T-helper 2 cell treated with Interferon-gamma antibody and Interleukin-4, amounts not matched to agents 5 μg/mL and 100 μg/mL, for 36 hours (primary cell): Measurements from ENCODE around the gene DCHS2.

Source experiments
- DNase-seq: peaks from one replicate; pipeline ENCODE4 v3.0.0; 2021; ENCODE audit warnings: low spot score
- H3K27ac Mint-ChIP-seq: one replicate; pipeline ENCODE4 v1.8.0; 2021; ENCODE audit warnings: mild to moderate bottlenecking, mixed read lengths
- H3K27me3 Mint-ChIP-seq: one replicate; pipeline ENCODE4 v1.8.0; 2021; ENCODE audit warnings: low read depth, mixed read lengths
- H3K36me3 Mint-ChIP-seq: one replicate; pipeline ENCODE4 v1.8.0; 2021; ENCODE audit warnings: low read depth, mixed read lengths
- H3K4me1 Mint-ChIP-seq: one replicate; pipeline ENCODE4 v1.8.0; 2021; ENCODE audit warnings: low read depth, mixed read lengths
- H3K4me3 Mint-ChIP-seq: one replicate; pipeline ENCODE4 v1.8.0; 2022; ENCODE audit warnings: mild to moderate bottlenecking, moderate library complexity, mixed read lengths
- H3K9me3 Mint-ChIP-seq: one replicate; pipeline ENCODE4 v1.8.0; 2021; ENCODE audit warnings: mixed read lengths

The DCHS2 gene

DNA sequence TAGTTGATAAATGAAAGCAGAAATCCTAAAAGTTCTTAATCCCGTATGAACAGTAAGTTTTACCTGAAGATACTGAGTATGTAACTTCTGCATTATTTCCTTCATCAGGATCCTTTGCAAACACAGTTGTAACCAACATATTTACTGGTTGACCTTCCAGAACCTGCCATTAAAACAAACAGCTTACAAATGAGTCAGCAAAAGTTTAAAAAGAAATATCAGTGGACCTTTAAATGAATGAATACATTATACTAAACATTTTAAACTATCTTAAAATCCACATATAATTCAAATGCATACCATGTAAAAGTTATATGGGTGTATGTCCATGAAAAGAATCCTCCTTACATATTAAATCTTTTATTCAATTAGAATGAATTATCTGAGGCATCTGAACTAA lies 163.6 kb downstream of the DCHS2 start:
- Mint-ChIP-seq H3K4me1 (peaks cover 7% of the 10 kb centered on the region), H3K27me3 (peaks cover 26% of the 10 kb centered on the region), H3K9me3 (no peaks in the 10 kb centered on the region), H3K4me3 (no peak overlapping the region), H3K36me3 (no peaks in the 10 kb centered on the region), H3K27ac (no peak overlapping the region)
- no peak for DNase-seq

DNA sequence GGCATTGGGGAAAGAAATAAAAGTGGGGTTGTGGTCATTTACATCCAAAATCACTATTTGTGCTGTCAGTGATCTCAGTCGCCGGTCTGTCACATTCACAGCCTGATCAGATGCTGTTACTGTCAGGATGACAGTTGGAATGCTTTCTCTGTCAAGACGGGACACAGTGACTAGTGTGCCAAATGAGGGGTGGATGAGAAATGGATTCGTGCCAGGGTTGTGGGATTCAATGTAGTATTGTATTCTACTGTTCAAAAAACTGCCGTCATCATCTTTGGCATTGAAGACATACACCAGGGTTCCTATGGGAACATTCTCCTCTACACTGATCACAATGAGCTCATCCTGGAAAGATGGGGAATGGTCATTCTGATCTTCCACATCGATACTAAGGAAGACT lies 171.1 kb downstream of the DCHS2 start:
- H3K9me3 Mint-ChIP-seq = peaks cover 5% of the 10 kb centered on the region
- no peak overlapping the region for H3K27ac Mint-ChIP-seq
- no peak for DNase-seq
- no peaks in the 10 kb centered on the region for H3K36me3 Mint-ChIP-seq
- H3K4me1 Mint-ChIP-seq = no peaks in the 10 kb centered on the region
- no peaks in the 10 kb centered on the region for H3K27me3 Mint-ChIP-seq
- H3K4me3 Mint-ChIP-seq = no peak overlapping the region

DNA sequence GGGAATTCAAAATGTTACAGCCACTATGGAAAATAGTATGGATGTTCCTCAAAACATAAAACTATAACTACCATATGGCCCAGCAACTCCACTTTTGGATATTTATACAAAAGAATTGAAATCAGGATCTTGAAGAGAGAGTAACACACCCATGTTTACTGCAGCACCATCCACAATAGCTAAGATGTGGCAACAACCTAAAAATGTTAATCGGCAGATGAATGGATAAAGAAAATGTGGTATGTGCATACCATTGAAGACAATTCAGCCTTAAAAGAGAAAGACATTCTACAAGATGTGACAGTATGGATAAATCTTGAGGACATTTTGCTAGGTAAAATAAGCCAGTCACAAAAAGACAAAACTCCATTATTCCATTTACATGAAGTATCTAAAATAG lies 171.9 kb downstream of the DCHS2 start:
- DNase-seq = no peak
- H3K27me3 Mint-ChIP-seq = no peaks in the 10 kb centered on the region
- peaks cover 5% of the 10 kb centered on the region for H3K9me3 Mint-ChIP-seq
- H3K27ac Mint-ChIP-seq = no peak overlapping the region
- H3K36me3 Mint-ChIP-seq = no peaks in the 10 kb centered on the region
- no peak overlapping the region for H3K4me3 Mint-ChIP-seq
- no peaks in the 10 kb centered on the region for H3K4me1 Mint-ChIP-seq

DNA sequence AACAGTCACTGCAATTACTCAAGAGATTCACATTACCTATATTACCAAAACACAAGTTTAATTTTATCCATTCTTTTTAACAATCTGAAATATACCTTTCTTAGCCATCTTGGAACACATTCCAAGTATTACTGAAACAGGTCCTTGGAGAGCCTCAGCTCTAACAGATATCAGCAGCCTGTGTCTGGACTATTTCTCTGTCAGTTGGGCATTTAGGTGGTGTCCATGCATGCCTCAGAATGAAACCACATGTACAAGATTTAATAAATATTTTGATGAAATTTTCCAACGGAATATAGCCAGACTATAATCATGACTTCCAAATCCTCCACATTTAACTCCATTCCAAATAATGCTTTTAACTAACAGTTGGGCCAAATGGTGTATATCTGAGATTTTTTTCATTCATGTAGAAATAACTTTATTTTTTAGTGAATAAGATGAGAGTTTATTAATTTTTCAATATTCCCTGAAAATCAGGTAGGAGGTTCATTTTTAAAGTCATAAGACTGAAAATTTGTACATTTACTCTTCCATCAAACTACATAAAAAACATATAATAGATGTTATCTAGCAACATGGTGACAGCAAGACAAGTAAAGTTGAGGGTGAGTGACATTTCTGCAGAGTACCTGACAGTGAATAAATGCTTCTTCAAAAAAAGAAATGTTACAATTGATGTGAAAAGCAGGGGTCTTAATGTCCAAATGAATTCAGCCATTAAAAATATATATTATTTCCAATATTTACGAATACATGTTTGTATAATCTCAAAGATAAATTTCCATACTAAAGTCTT lies 174.2 kb downstream of the DCHS2 start:
- Mint-ChIP-seq H3K36me3 (no peaks in the 10 kb centered on the region), H3K27me3 (no peaks in the 10 kb centered on the region), H3K9me3 (peaks cover 5% of the 10 kb centered on the region), H3K4me3 (no peak overlapping the region), H3K27ac (no peak overlapping the region), H3K4me1 (no peaks in the 10 kb centered on the region)
- DNase-seq = no peak

DNA sequence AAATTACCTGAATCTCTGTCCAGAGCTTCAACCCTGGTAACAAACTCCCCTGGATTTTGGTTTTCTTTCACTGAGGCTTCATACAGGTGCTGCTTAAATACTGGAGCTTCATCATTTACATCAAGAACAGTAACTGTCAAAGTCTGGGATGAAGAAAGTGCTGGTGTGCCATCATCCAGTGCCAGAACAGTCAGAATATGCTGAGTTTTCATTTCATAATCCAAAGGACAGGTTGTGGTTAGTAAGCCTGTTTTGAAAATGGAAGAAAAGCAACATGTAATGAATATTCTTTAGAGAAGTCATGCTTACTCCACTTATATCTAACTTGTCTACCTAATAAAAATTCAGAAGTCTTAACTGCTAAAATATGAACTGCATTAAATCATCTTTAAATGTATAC lies 175.9 kb downstream of the DCHS2 start:
- no peaks in the 10 kb centered on the region for H3K4me1 Mint-ChIP-seq
- H3K36me3 Mint-ChIP-seq = no peaks in the 10 kb centered on the region
- H3K27me3 Mint-ChIP-seq = no peaks in the 10 kb centered on the region
- DNase-seq = no peak
- H3K4me3 Mint-ChIP-seq = no peak overlapping the region
- H3K9me3 Mint-ChIP-seq = peaks cover 5% of the 10 kb centered on the region
- H3K27ac Mint-ChIP-seq = no peak overlapping the region

DNA sequence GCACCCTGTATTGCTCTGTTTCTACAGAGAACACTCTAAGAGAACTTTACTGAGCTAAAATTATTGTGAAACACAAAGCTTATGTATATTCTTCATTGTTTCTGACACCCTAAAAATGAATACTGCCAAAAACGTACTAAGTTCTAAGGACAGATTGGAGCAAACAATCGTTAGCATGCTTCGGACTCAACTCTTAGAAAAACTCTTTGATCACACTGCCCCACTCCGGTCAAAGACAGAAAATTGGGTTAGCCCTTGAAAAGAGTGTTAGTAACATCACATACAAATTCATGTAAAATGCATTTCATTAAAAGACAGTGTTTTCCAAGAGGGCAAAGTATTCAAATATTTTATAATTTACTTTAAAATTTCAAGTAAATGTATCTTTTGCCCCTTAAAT lies 177.4 kb downstream of the DCHS2 start:
- Mint-ChIP-seq H3K36me3 (no peaks in the 10 kb centered on the region), H3K4me1 (no peaks in the 10 kb centered on the region), H3K27ac (no peak overlapping the region), H3K4me3 (no peak overlapping the region), H3K9me3 (peaks cover 5% of the 10 kb centered on the region), H3K27me3 (no peaks in the 10 kb centered on the region)
- DNase-seq = no peak

DNA sequence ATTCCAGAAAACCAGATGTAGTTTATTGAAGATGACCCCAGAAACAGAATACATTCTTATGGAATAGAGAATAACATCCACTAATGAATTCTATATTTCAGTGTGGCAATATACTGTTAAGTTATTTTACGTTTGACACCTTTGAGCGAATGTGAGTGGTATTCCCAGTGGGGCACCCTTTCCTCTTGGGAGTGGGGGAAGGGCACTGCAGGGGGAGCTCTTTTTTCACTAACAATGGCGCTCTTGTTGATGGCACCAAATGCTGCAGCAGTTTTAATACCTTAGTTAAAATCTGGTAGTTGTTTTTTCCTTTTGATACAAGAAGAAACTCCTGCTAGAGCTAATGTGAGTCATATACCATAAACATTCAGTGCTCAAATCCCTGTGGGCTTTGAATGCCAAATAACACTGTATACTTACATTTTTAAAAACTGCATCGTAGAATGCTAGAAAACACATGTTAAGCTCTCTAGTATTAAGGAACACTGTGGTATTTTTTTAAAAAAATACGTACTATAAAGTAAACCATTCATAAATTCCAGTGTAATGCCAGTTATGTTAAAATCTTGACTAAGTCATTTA lies 178.5 kb downstream of the DCHS2 start:
- no peak for DNase-seq
- H3K27ac Mint-ChIP-seq = no peak overlapping the region

DNA sequence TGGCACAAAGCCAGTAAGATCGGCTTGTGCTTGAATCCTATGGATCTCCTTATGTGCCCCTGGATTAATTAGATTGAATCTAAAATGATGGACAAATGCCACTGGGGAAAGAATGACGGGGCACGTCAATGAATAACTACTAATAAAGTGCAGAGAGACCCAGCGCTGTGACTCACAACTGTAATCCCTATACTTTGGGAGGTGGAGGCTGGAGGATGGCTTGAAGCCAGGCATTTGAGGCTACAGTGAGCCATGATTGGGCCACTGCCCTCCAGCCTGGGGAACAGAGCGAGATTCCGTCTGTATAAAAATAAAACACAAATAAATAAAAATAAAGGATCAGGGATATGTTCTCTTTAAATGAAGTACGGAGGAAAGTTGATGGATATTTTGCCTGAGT lies 179.4 kb downstream of the DCHS2 start:
- Mint-ChIP-seq H3K9me3 (no peaks in the 10 kb centered on the region), H3K4me1 (no peaks in the 10 kb centered on the region), H3K27me3 (no peaks in the 10 kb centered on the region), H3K27ac (no peak overlapping the region), H3K4me3 (no peak overlapping the region), H3K36me3 (no peaks in the 10 kb centered on the region)
- DNase-seq = no peak

More for the DNA sequence above, 178.5 kb downstream of the DCHS2 start:
- Mint-ChIP-seq H3K9me3 (no peaks in the 10 kb centered on the region), H3K4me1 (no peaks in the 10 kb centered on the region), H3K36me3 (no peaks in the 10 kb centered on the region), H3K4me3 (no peak overlapping the region), H3K27me3 (no peaks in the 10 kb centered on the region)

DNA sequence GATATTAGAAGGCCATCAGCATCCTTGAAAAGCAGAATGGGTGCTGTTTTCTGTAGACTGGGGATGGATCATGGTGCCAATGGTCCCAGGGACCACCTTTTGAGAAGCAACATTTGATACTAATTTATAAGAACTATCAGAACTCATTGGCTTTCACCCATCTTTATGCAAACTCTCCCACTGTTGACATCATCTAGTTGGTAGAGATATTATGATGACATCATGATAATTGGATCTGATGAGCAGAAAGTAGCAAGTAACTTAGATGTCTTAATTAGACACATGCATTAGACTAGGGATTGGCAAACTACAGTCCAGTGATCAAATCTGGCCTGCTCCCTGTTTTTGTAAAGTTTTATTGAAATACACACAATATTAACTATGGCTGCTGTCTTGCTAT lies 181.0 kb downstream of the DCHS2 start:
- H3K27me3 Mint-ChIP-seq = no peaks in the 10 kb centered on the region
- H3K27ac Mint-ChIP-seq = no peak overlapping the region
- no peak overlapping the region for H3K4me3 Mint-ChIP-seq
- H3K4me1 Mint-ChIP-seq = no peaks in the 10 kb centered on the region
- no peaks in the 10 kb centered on the region for H3K9me3 Mint-ChIP-seq
- DNase-seq = no peak
- H3K36me3 Mint-ChIP-seq = no peaks in the 10 kb centered on the region

DNA sequence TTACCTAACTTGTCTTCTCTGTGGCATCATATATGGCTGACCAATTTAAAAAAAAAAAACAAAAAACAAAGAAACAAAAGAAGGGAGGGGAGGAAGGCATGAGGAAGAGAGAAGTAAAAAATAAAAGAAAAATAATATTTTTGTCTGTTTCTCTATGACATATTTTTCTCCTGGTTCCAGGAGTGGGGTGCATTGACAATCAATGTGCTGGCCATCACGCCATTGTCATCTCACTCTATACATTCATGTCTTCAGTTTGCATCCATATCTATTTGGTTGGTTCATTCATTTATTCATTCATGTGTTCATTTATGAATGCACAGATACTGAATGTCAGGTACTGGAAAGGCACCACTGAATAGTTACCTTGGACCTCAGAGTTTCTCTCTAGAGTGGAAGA lies 183.4 kb downstream of the DCHS2 start:
- Mint-ChIP-seq H3K4me3 (no peak overlapping the region), H3K36me3 (no peaks in the 10 kb centered on the region), H3K4me1 (no peaks in the 10 kb centered on the region), H3K27me3 (no peaks in the 10 kb centered on the region), H3K9me3 (no peaks in the 10 kb centered on the region), H3K27ac (no peak overlapping the region)
- no peak for DNase-seq

DNA sequence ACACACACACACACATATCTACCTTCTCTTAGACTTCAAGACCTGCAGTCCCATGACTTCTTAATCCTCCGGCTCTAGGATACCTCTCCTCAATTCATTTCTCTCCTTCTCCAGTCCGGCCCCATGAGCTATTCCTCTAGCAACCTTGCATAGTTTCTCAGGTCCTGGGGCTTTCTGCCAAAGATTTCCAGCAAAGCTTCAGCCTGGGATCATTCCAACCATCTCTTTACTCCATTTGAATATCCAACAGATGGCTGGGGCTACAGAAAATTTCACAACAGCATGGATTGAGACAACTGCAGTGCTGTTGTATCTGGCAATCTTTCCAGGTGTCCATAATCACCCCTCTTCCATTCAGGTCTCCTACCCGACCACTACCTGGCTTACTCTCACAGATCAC lies 184.1 kb downstream of the DCHS2 start:
- Mint-ChIP-seq H3K27me3 (no peaks in the 10 kb centered on the region), H3K9me3 (no peaks in the 10 kb centered on the region), H3K27ac (no peak overlapping the region), H3K36me3 (no peaks in the 10 kb centered on the region), H3K4me3 (no peak overlapping the region), H3K4me1 (no peaks in the 10 kb centered on the region)
- no peak for DNase-seq

DNA sequence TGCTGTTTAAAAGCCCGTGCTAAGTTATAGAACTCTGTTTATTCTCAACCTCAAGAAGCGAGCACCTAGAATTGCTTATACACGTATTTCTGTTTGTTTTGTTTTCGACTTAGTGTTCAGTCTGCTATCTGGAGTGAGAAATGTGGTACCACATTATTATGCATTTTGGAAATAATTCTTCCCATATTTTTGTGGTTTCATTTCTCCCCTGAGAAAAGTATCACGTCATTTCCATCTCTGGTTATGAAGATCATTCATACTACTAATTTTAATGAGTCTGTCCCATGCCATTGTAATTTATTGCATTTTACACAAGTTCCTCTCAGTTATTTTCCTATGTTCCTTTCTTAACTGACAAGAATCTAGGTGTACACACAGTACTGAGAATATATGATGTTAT lies 186.0 kb downstream of the DCHS2 start:
- H3K27ac Mint-ChIP-seq = no peak overlapping the region
- no peaks in the 10 kb centered on the region for H3K36me3 Mint-ChIP-seq
- H3K27me3 Mint-ChIP-seq = no peaks in the 10 kb centered on the region
- no peaks in the 10 kb centered on the region for H3K4me1 Mint-ChIP-seq
- DNase-seq = no peak
- no peak overlapping the region for H3K4me3 Mint-ChIP-seq
- no peaks in the 10 kb centered on the region for H3K9me3 Mint-ChIP-seq

DNA sequence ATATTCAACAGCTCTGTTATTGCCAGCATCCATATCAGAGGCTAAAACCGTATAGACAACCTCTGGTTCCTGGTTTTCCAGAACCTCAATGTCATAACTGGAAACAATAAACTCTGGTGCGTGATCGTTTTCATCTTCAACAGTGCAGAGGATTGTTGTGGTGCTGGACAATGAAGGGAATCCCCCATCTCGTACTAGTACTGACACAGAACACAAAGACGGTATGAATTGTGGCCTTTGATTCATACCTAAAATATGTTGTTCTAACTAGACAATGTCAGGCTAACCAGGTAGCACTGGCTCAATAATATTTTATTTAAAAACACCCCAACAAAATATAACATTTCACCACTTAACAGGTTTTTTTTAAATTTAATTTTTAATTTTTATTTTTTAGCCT lies 186.9 kb downstream of the DCHS2 start:
- no peak overlapping the region for H3K27ac Mint-ChIP-seq
- no peaks in the 10 kb centered on the region for H3K36me3 Mint-ChIP-seq
- no peak for DNase-seq
- no peaks in the 10 kb centered on the region for H3K27me3 Mint-ChIP-seq
- no peaks in the 10 kb centered on the region for H3K4me1 Mint-ChIP-seq
- no peaks in the 10 kb centered on the region for H3K9me3 Mint-ChIP-seq
- no peak overlapping the region for H3K4me3 Mint-ChIP-seq

DNA sequence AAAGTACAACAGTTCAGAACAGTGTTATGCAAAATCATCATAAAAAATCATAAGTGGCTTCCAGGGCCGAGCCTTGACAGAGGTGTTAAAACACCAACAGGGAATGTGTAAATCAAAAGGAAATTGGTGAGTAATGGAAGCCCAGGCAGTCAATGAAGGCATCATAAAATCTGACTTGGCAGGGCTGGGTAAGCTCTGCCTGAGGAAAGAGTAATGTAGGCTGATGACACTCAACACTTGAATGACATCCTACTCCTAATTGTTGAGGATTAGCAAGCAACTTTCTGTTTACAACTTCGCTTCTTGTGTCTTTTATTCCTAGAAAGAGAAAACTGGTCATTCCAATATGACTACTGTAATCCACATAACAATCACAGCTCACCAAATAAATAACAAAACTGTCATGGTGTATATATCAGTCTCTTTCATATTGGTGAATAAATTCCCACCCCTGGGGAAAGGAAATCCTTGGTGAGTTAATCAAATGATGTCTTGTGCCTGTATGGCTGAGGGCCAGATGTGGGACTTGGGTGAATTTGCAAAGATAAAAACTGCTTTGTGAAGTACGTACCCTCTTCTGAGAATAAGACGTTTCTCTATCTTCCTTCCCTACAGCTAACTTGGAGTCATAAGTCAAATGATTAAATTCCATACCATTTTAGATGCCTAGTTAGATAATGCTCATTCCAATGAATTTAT lies 196.8 kb downstream of the DCHS2 start:
- no peak for DNase-seq
- no peaks in the 10 kb centered on the region for H3K4me1 Mint-ChIP-seq
- H3K27ac Mint-ChIP-seq = no peak overlapping the region
- no peaks in the 10 kb centered on the region for H3K9me3 Mint-ChIP-seq
- H3K4me3 Mint-ChIP-seq = no peak overlapping the region
- no peaks in the 10 kb centered on the region for H3K36me3 Mint-ChIP-seq
- H3K27me3 Mint-ChIP-seq = no peaks in the 10 kb centered on the region
